Chondrocyte (in vitro differentiated cells): Measurements from ENCODE around the gene AKAP8L. TPM values are rescaled to one million over a fixed set of nuclear protein-coding genes. Genes with fewer than 3 reads are reported as not detected.
"Not testable (repeated sequence)": the region's sequence is repeated elsewhere in the genome, so short reads cannot be mapped to it uniquely, and the experiment has no call there.

Source experiments
- DNase-seq: peaks from one replicate; pipeline ENCODE4 v3.0.0; 2021; ENCODE audit warnings: mixed read lengths, low spot score
- H3K27ac Mint-ChIP-seq: one replicate; pipeline ENCODE4 v1.8.0; 2021; ENCODE audit warnings: mild to moderate bottlenecking, moderate library complexity, mixed read lengths; ENCODE audit not compliant: unreplicated experiment
- H3K27me3 Mint-ChIP-seq: 2 replicates; pipeline ENCODE4 v1.8.0; 2021; ENCODE audit warnings: low read depth, mixed read lengths
- H3K36me3 Mint-ChIP-seq: 2 replicates; pipeline ENCODE4 v1.8.0; 2021; ENCODE audit warnings: low read depth, mixed read lengths
- H3K4me1 Mint-ChIP-seq: 2 replicates; pipeline ENCODE4 v1.8.0; 2021; ENCODE audit warnings: low read depth, mild to moderate bottlenecking, mixed read lengths
- H3K4me3 Mint-ChIP-seq: one replicate; pipeline ENCODE4 v1.8.0; 2021; ENCODE audit warnings: mild to moderate bottlenecking, moderate library complexity, mixed read lengths; ENCODE audit not compliant: unreplicated experiment
- H3K9me3 Mint-ChIP-seq: 2 replicates; pipeline ENCODE4 v1.8.0; 2021; ENCODE audit warnings: low read depth, mixed read lengths
- total RNA-seq: library from RNA; stranded (reverse); gene quantifications from 3 replicates; pipeline ENCODE4 v1.2.1, GENCODE V29; 2021
- TF ChIP-seq, protein P1 (sequence below): fragments of 200-600 bp; sonication (generic); IDR thresholded peaks from 2 replicates; pipeline ENCODE4 v1.5.0; 2021; ENCODE audit warnings: antibody characterized with exemption, mild to moderate bottlenecking, moderate library complexity

Gene AKAP8L
- total RNA-seq, 1 donor from 2014 or later, result 76.0 TPM

DNA sequence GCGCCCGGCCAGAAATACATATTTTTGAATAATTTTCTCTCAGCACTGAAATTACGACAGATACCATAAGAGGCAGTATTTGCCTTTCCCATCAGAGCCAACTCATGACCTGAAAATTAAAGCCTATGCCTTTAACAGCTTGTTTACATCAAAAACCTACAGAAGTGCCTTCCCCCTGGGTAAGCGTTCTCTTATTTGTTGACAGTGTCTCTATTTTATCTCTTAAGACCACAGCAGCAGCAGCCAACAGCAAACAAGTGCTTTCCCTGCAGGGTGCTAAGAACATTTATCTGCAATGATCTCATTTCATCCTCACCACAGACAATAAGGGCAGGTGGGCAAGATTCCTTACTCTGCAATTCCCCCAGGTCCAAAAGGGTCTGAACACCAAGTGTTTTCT, 6.0 kb downstream of the AKAP8L start:
- Mint-ChIP-seq H3K36me3 (peaks cover 7% of the 10 kb centered on the region), H3K27me3 (no peaks in the 10 kb centered on the region), H3K4me3 (no peak overlapping the region), H3K4me1 (peaks cover 48% of the 10 kb centered on the region), H3K27ac (peak overlapping the region; percentile 3), H3K9me3 (no peaks in the 10 kb centered on the region)
- TF ChIP-seq, protein P1, sequence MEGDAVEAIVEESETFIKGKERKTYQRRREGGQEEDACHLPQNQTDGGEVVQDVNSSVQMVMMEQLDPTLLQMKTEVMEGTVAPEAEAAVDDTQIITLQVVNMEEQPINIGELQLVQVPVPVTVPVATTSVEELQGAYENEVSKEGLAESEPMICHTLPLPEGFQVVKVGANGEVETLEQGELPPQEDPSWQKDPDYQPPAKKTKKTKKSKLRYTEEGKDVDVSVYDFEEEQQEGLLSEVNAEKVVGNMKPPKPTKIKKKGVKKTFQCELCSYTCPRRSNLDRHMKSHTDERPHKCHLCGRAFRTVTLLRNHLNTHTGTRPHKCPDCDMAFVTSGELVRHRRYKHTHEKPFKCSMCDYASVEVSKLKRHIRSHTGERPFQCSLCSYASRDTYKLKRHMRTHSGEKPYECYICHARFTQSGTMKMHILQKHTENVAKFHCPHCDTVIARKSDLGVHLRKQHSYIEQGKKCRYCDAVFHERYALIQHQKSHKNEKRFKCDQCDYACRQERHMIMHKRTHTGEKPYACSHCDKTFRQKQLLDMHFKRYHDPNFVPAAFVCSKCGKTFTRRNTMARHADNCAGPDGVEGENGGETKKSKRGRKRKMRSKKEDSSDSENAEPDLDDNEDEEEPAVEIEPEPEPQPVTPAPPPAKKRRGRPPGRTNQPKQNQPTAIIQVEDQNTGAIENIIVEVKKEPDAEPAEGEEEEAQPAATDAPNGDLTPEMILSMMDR, result peak; percentile 23
- DNase-seq, result no peak

DNA sequence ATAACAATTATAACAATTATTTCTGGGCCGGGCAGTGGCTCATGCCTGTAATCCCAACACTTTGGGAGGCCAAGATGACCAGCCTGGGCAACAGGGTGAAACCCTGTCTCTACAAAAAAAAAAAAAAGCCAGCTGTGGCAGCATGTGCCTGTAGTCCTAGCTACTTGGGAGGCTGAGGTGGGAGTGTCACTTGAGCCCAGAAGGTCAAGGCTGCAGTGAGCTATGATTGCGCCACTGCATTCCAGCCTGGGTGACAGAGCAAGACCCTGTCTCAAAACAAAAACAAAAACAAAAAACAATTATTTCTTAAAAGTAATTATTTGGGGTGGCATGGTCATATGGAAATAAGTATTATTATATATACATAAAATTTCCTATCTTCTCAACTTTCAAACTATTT, 7.4 kb downstream of the AKAP8L start:
- not testable (repeated sequence) for H3K9me3 Mint-ChIP-seq, DNase-seq, H3K27me3 Mint-ChIP-seq, H3K36me3 Mint-ChIP-seq, H3K4me3 Mint-ChIP-seq
- Mint-ChIP-seq H3K27ac (peak overlapping the region; percentile 70), H3K4me1 (peaks cover 36% of the 10 kb centered on the region)

DNA sequence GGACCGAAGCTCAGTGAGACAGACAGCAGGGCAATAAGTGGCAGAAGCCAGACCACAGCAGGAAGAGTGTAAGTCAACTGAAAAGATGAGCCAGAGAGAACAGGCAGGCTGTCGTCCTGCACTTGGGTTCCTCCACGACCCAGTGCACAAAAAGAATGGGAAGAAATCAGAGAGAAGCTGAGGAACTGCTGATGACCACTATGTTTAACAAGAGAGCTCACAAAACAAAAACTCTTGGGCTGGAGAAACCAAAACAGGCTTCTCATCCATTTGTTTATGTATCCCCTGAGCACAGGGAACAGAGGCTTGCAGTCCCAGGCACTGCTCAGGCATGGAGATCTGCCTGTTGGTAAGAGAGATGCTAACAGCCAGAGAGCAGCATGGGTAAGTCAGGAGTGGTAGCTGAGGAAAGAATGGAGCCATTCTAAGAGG, 14.0 kb downstream of the AKAP8L start:
- no peak for DNase-seq
- Mint-ChIP-seq H3K27me3 (no peaks in the 10 kb centered on the region), H3K36me3 (peaks cover 11% of the 10 kb centered on the region), H3K4me3 (no peak overlapping the region), H3K4me1 (peaks cover 27% of the 10 kb centered on the region), H3K27ac (peak overlapping the region; percentile 52), H3K9me3 (no peaks in the 10 kb centered on the region)
- TF ChIP-seq, protein P1, result no peak

DNA sequence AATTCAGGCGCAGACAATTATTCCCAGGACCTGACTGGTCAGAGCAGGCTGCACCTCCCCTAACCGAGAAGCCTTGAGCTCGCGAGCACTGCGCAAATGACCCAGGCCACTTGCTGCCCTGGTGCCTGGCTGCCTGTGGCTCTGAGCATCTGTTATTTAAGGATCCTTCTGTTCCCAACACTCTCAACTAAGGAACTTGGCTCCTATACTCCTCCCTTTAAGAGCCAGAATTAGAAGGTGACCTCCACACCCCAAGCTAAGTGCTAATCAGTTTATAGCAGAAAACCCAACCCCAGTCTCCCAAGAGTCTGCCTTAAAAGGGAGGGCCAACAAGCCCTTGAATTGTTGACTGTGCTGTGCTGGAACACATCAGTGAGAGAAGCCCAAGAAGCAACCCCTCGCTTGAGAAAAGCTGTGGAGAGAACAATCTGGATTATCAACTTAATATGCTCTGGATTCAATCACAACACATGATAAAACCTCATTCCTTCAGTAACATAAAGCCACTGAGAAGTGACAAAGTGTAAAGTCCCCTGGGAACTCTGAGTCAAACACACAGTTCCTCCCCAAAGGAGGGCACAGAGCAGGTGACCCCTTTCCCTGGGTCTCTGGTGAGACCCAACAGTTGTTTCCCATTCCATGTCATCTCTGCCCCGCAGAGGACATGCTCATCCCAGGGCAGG, 14.6 kb downstream of the AKAP8L start:
- Mint-ChIP-seq H3K27ac (peak overlapping the region; percentile 52), H3K36me3 (peaks cover 9% of the 10 kb centered on the region), H3K4me1 (peaks cover 25% of the 10 kb centered on the region), H3K9me3 (no peaks in the 10 kb centered on the region), H3K4me3 (no peak overlapping the region), H3K27me3 (no peaks in the 10 kb centered on the region)
- no peak for DNase-seq
- TF ChIP-seq, protein P1, result no peak

DNA sequence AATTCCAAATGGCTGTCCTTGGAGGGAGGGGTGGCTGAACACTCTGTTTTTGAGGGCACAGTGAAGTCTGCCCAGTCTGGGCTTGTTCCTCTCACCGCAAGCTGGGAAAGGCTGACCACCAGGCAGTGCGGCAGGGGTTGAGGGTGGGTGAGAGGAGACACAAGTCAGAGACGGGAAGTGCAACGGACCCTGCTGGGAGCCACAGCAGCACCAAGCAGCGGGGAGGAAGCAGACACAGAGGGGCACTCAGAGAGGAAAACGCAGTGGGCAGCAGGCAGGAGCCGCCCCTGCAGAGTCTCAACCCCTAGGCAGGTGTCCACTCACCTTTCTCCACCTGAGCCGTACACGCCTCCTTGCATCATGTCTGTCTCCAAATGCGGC, 15.6 kb downstream of the AKAP8L start:
- TF ChIP-seq, protein P1, result no peak
- Mint-ChIP-seq H3K9me3 (no peaks in the 10 kb centered on the region), H3K27me3 (no peaks in the 10 kb centered on the region), H3K4me3 (no peak overlapping the region), H3K4me1 (peaks cover 22% of the 10 kb centered on the region), H3K36me3 (peaks cover 10% of the 10 kb centered on the region), H3K27ac (no peak overlapping the region)
- DNase-seq, result no peak
